SK-N-SH treated with all-trans-retinoic acid at 6 μM for 48 hours (cell line): Measurements from ENCODE around the gene ADK.

Experiments used
- ARNTL ChIP-seq: fragments of 450-650 bp; formaldehyde crosslinking; IDR thresholded peaks from 2 replicates; pipeline ENCODE4 v1.5.0; 2020; ENCODE audit warnings: low read depth, mild to moderate bottlenecking, moderate library complexity, borderline replicate concordance
- BACH2 ChIP-seq: fragments of 250-450 bp; sonication (Bioruptor Pico); IDR thresholded peaks from 2 replicates; pipeline ENCODE4 v1.9.0; 2021; ENCODE audit warnings: mild to moderate bottlenecking, borderline replicate concordance
- CSDC2 ChIP-seq: fragments of 250-450 bp; sonication (Bioruptor Pico); IDR thresholded peaks from 2 replicates; pipeline ENCODE4 v1.5.0; 2020; ENCODE audit warnings: mild to moderate bottlenecking, moderate library complexity
- GLIS3 ChIP-seq: fragments of 250-450 bp; sonication (Bioruptor Pico); IDR thresholded peaks from 2 replicates; pipeline ENCODE4 v1.5.0; 2020; ENCODE audit warnings: mild to moderate bottlenecking, moderate library complexity
- PPARA ChIP-seq: fragments of 250-450 bp; sonication (Bioruptor Pico); IDR thresholded peaks from 2 replicates; pipeline ENCODE4 v1.5.0; 2020; ENCODE audit warnings: mild to moderate bottlenecking, borderline replicate concordance
- RARB ChIP-seq: fragments of 250-450 bp; sonication (Bioruptor Pico); IDR thresholded peaks from 2 replicates; pipeline ENCODE4 v1.8.0; 2021; ENCODE audit warnings: mild to moderate bottlenecking, moderate library complexity
- TCF4 ChIP-seq: fragments of 250-450 bp; sonication (Bioruptor Pico); IDR thresholded peaks from 2 replicates; pipeline ENCODE4 v1.8.0; 2021; ENCODE audit warnings: mild to moderate bottlenecking, moderate library complexity, borderline replicate concordance
- ZFP3 ChIP-seq: fragments of 250-450 bp; sonication (Bioruptor Pico); IDR thresholded peaks from 2 replicates; pipeline ENCODE4 v1.5.0; 2020; ENCODE audit warnings: mild to moderate bottlenecking, moderate library complexity
- ZFP30 ChIP-seq: fragments of 450-650 bp; formaldehyde crosslinking; IDR thresholded peaks from 2 replicates; pipeline ENCODE4 v1.5.0; 2022; ENCODE audit warnings: mild to moderate bottlenecking, moderate library complexity
- ZNF8 ChIP-seq: fragments of 450-650 bp; formaldehyde crosslinking; IDR thresholded peaks from 2 replicates; pipeline ENCODE4 v1.5.0; 2020; ENCODE audit warnings: mild to moderate bottlenecking, moderate library complexity
- TF ChIP-seq, protein P1 (sequence below): fragments of 250-450 bp; sonication (Bioruptor Pico); IDR thresholded peaks from 2 replicates; pipeline ENCODE4 v1.8.0; 2020; ENCODE audit warnings: mild to moderate bottlenecking, moderate library complexity, borderline replicate concordance
- TF ChIP-seq, protein P2 (sequence below): fragments of 250-450 bp; sonication (Bioruptor Pico); IDR thresholded peaks from 2 replicates; pipeline ENCODE4 v1.5.1; 2020; ENCODE audit warnings: low read depth, mild to moderate bottlenecking, moderate library complexity
- TF ChIP-seq, protein P3 (sequence below): fragments of 250-450 bp; sonication (Bioruptor Pico); IDR thresholded peaks from 2 replicates; pipeline ENCODE4 v1.5.0; 2020; ENCODE audit warnings: mild to moderate bottlenecking, moderate library complexity

DNA sequence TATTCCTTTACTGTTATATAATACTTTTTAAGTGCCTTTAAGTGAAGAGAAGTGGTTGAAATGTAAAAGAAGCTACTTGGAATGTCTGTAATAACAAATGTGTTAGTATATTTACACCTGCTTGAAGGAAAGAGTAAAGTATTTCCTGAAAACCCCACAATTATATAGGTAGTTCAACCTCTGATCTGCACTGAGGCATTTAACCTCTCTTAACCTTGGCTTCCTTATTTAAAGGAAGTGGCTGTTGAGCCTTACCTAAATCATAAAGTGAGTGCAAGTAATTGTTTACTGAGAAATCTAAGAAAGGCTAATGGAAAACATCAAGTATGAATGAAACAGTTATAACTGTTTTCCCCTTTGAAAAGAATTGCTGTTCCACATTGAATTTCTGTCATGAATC is 294.5 kb downstream of the ADK start:
- TF ChIP-seq, protein P1, sequence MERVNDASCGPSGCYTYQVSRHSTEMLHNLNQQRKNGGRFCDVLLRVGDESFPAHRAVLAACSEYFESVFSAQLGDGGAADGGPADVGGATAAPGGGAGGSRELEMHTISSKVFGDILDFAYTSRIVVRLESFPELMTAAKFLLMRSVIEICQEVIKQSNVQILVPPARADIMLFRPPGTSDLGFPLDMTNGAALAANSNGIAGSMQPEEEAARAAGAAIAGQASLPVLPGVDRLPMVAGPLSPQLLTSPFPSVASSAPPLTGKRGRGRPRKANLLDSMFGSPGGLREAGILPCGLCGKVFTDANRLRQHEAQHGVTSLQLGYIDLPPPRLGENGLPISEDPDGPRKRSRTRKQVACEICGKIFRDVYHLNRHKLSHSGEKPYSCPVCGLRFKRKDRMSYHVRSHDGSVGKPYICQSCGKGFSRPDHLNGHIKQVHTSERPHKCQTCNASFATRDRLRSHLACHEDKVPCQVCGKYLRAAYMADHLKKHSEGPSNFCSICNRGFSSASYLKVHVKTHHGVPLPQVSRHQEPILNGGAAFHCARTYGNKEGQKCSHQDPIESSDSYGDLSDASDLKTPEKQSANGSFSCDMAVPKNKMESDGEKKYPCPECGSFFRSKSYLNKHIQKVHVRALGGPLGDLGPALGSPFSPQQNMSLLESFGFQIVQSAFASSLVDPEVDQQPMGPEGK, result no peak
- TF ChIP-seq ARNTL (CRISPR knock-in tag) (no peak), ZFP3 (CRISPR knock-in tag) (no peak), ZFP30 (CRISPR knock-in tag) (no peak), PPARA (no peak), BACH2 (CRISPR knock-in tag) (no peak), CSDC2 (CRISPR knock-in tag) (no peak), ZNF8 (CRISPR knock-in tag) (no peak), TCF4 (CRISPR knock-in tag) (no peak), GLIS3 (CRISPR knock-in tag) (no peak), RARB (CRISPR knock-in tag) (no peak)
- TF ChIP-seq, protein P2, sequence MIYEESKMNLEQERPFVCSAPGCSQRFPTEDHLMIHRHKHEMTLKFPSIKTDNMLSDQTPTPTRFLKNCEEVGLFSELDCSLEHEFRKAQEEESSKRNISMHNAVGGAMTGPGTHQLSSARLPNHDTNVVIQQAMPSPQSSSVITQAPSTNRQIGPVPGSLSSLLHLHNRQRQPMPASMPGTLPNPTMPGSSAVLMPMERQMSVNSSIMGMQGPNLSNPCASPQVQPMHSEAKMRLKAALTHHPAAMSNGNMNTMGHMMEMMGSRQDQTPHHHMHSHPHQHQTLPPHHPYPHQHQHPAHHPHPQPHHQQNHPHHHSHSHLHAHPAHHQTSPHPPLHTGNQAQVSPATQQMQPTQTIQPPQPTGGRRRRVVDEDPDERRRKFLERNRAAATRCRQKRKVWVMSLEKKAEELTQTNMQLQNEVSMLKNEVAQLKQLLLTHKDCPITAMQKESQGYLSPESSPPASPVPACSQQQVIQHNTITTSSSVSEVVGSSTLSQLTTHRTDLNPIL, result no peak
- TF ChIP-seq, protein P3, sequence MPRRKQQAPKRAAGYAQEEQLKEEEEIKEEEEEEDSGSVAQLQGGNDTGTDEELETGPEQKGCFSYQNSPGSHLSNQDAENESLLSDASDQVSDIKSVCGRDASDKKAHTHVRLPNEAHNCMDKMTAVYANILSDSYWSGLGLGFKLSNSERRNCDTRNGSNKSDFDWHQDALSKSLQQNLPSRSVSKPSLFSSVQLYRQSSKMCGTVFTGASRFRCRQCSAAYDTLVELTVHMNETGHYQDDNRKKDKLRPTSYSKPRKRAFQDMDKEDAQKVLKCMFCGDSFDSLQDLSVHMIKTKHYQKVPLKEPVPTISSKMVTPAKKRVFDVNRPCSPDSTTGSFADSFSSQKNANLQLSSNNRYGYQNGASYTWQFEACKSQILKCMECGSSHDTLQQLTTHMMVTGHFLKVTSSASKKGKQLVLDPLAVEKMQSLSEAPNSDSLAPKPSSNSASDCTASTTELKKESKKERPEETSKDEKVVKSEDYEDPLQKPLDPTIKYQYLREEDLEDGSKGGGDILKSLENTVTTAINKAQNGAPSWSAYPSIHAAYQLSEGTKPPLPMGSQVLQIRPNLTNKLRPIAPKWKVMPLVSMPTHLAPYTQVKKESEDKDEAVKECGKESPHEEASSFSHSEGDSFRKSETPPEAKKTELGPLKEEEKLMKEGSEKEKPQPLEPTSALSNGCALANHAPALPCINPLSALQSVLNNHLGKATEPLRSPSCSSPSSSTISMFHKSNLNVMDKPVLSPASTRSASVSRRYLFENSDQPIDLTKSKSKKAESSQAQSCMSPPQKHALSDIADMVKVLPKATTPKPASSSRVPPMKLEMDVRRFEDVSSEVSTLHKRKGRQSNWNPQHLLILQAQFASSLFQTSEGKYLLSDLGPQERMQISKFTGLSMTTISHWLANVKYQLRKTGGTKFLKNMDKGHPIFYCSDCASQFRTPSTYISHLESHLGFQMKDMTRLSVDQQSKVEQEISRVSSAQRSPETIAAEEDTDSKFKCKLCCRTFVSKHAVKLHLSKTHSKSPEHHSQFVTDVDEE, result no peak
